H9 (cell line): Measurements from ENCODE around the gene CDKN2C. TPM values are rescaled to one million over a fixed set of nuclear protein-coding genes. Genes with fewer than 3 reads are reported as not detected.

ENCODE experiments used
- DNase-seq: peaks from one replicate; pipeline ENCODE4 v3.0.0-alpha.2; 2017
- H2AFZ ChIP-seq: one replicate; pipeline ENCODE4 v1.6.1; 2013; ENCODE audit warnings: mild to moderate bottlenecking, low read length, control low read depth, moderate library complexity
- H2AK5ac ChIP-seq: 2 replicates; pipeline ENCODE4 v1.6.1; 2013; ENCODE audit warnings: low read length, control low read depth, mixed read lengths; ENCODE audit not compliant: insufficient read length
- H2BK120ac ChIP-seq: one replicate; pipeline ENCODE4 v1.6.1; 2013; ENCODE audit warnings: low read depth, mild to moderate bottlenecking, low read length, control low read depth, inconsistent platforms; ENCODE audit not compliant: poor library complexity, severe bottlenecking
- H2BK12ac ChIP-seq: 2 replicates; pipeline ENCODE4 v1.6.1; 2013; ENCODE audit warnings: low read length, control low read depth, mixed read lengths, low read depth; ENCODE audit not compliant: insufficient read length
- H2BK15ac ChIP-seq: 2 replicates; pipeline ENCODE4 v1.6.1; 2013; ENCODE audit warnings: low read depth, low read length, control low read depth
- H2BK20ac ChIP-seq: one replicate; pipeline ENCODE4 v1.6.1; 2013; ENCODE audit warnings: low read depth, mild to moderate bottlenecking, low read length, control low read depth, inconsistent platforms; ENCODE audit not compliant: poor library complexity, severe bottlenecking
- H2BK5ac ChIP-seq: 2 replicates; pipeline ENCODE4 v1.6.1; 2013; ENCODE audit warnings: low read length, control low read depth, mixed read lengths; ENCODE audit not compliant: insufficient read length
- H3K14ac ChIP-seq: 2 replicates; pipeline ENCODE4 v1.6.1; 2013; ENCODE audit warnings: low read length, control low read depth; ENCODE audit not compliant: insufficient read depth
- H3K18ac ChIP-seq: 2 replicates; pipeline ENCODE4 v1.6.1; 2013; ENCODE audit warnings: low read depth, mild to moderate bottlenecking, mixed read lengths, low read length, control low read depth; ENCODE audit not compliant: insufficient read length
- H3K23ac ChIP-seq: 2 replicates; pipeline ENCODE4 v1.6.1; 2013; ENCODE audit warnings: low read length, control low read depth, mixed read lengths, low read depth; ENCODE audit not compliant: insufficient read length
- H3K23me2 ChIP-seq: 2 replicates; pipeline ENCODE4 v1.6.1; 2013; ENCODE audit warnings: low read depth, mild to moderate bottlenecking, mixed read lengths, low read length, control low read depth; ENCODE audit not compliant: insufficient read length, poor library complexity, severe bottlenecking
- H3K27ac ChIP-seq: 2 replicates; pipeline ENCODE4 v1.5.1; 2013; ENCODE audit warnings: low read length, control low read depth, mixed read lengths, low read depth; ENCODE audit not compliant: insufficient read length
- H3K27me3 ChIP-seq: 2 replicates; pipeline ENCODE4 v1.6.1; 2013; ENCODE audit warnings: low read length, control low read depth, inconsistent platforms; ENCODE audit not compliant: insufficient read depth
- H3K4ac ChIP-seq: 2 replicates; pipeline ENCODE4 v1.6.1; 2013; ENCODE audit warnings: low read depth, mild to moderate bottlenecking, control low read depth, inconsistent platforms, low read length, moderate library complexity
- H3K4me1 ChIP-seq: 2 replicates; pipeline ENCODE4 v1.6.1; 2013; ENCODE audit warnings: low read length, control low read depth, inconsistent platforms; ENCODE audit not compliant: insufficient read depth
- H3K4me2 ChIP-seq: 2 replicates; pipeline ENCODE4 v1.6.1; 2013; ENCODE audit warnings: low read length, control low read depth, mixed read lengths; ENCODE audit not compliant: insufficient read length, insufficient read depth
- H3K56ac ChIP-seq: 2 replicates; pipeline ENCODE4 v1.6.1; 2013; ENCODE audit warnings: low read depth, mild to moderate bottlenecking, mixed read lengths, low read length, control low read depth; ENCODE audit not compliant: insufficient read length
- H3K79me1 ChIP-seq: 2 replicates; pipeline ENCODE4 v1.6.1; 2013; ENCODE audit warnings: low read depth, mild to moderate bottlenecking, moderate library complexity, low read length, control low read depth, inconsistent platforms; ENCODE audit not compliant: insufficient read depth, poor library complexity, severe bottlenecking
- H3K79me2 ChIP-seq: 2 replicates; pipeline ENCODE4 v1.6.1; 2013; ENCODE audit warnings: low read length, control low read depth, inconsistent platforms; ENCODE audit not compliant: insufficient read depth
- H3K9ac ChIP-seq: 2 replicates; pipeline ENCODE4 v1.6.1; 2013; ENCODE audit warnings: low read length, control low read depth, mixed read lengths; ENCODE audit not compliant: insufficient read length; ENCODE audit errors: extremely low read depth
- H3K9me3 ChIP-seq: one replicate; pipeline ENCODE4 v1.6.1; 2013; ENCODE audit warnings: low read depth, low read length, inconsistent platforms; ENCODE audit not compliant: control insufficient read depth
- H3T11ph ChIP-seq: one replicate; pipeline ENCODE4 v1.6.1; 2013; ENCODE audit warnings: mild to moderate bottlenecking, low read length, control low read depth, inconsistent platforms
- H4K20me1 ChIP-seq: one replicate; pipeline ENCODE4 v1.6.1; 2013; ENCODE audit not compliant: control insufficient read depth, insufficient read length, insufficient read depth
- H4K5ac ChIP-seq: 2 replicates; pipeline ENCODE4 v1.6.1; 2013; ENCODE audit warnings: low read depth, mild to moderate bottlenecking, mixed read lengths, low read length, control low read depth; ENCODE audit not compliant: insufficient read length
- H4K8ac ChIP-seq: replicated peaks from 2 replicates; pipeline ENCODE4 v1.6.1; 2013; ENCODE audit warnings: low read length, control low read depth, mixed read lengths, low read depth; ENCODE audit not compliant: insufficient read length
- H4K91ac ChIP-seq: 2 replicates; pipeline ENCODE4 v1.6.1; 2013; ENCODE audit warnings: low read depth, mild to moderate bottlenecking, moderate library complexity, mixed read lengths, low read length, control low read depth; ENCODE audit not compliant: insufficient read length
- H3K27ac Mint-ChIP-seq, 3 experiments: 2 replicates in 2 of 3; 3 replicates in 1 of 3; pipeline ENCODE4 v1.8.0; 2020 to 2021; ENCODE audit warnings: mixed read lengths in 3 of 3, mild to moderate bottlenecking in 1 of 3, moderate library complexity in 1 of 3
- H3K27me3 Mint-ChIP-seq: 2 replicates; pipeline ENCODE4 v1.8.0; 2021; ENCODE audit warnings: low read depth, mild to moderate bottlenecking, moderate library complexity, mixed read lengths
- H3K36me3 Mint-ChIP-seq, 3 experiments: 2 replicates in 2 of 3; 3 replicates in 1 of 3; pipeline ENCODE4 v1.8.0; 2020 to 2021; ENCODE audit warnings: low read depth in 3 of 3, mixed read lengths in 3 of 3; ENCODE audit not compliant: insufficient read depth in 1 of 3
- H3K4me1 Mint-ChIP-seq, 2 experiments: 2 replicates each; pipeline ENCODE4 v1.8.0; 2020; ENCODE audit warnings: mixed read lengths in 2 of 2
- H3K4me3 Mint-ChIP-seq, 2 experiments: 2 replicates in 1 of 2; 3 replicates in 1 of 2; pipeline ENCODE4 v1.8.0; 2020 to 2021; ENCODE audit warnings: mild to moderate bottlenecking in 2 of 2, mixed read lengths in 2 of 2, moderate library complexity in 1 of 2
- H3K9me3 Mint-ChIP-seq, 2 experiments: 2 replicates in 1 of 2; 3 replicates in 1 of 2; pipeline ENCODE4 v1.8.0; 2020; ENCODE audit warnings: mild to moderate bottlenecking in 2 of 2, mixed read lengths in 2 of 2, moderate library complexity in 1 of 2
- WGBS: extraction: QIAGEN DNeasy Blood & Tissue Kit; methylation state at CpG from one replicate; pipeline ENCODE4 v1.1.7; 2013; ENCODE audit warnings: missing lambda C conversion rate, low lambda C conversion rate, mixed read lengths; ENCODE audit not compliant: insufficient read length; ENCODE audit errors: extremely low coverage; 5-methylcytosine and 5-hydroxymethylcytosine counted together
- total RNA-seq: library from RNA; stranded (reverse); gene quantifications from 2 replicates; pipeline ENCODE4 v1.2.1, GENCODE V29; 2021
- TF ChIP-seq, protein P1 (sequence below): fragments of 200-600 bp; sonication (generic); conservative IDR thresholded peaks from 3 replicates; pipeline ENCODE4 v1.8.0; 2021; ENCODE audit warnings: antibody characterized with exemption, mild to moderate bottlenecking

CDKN2C gene
- total RNA-seq, 1 experiment from 2014 or later = not detected

DNA sequence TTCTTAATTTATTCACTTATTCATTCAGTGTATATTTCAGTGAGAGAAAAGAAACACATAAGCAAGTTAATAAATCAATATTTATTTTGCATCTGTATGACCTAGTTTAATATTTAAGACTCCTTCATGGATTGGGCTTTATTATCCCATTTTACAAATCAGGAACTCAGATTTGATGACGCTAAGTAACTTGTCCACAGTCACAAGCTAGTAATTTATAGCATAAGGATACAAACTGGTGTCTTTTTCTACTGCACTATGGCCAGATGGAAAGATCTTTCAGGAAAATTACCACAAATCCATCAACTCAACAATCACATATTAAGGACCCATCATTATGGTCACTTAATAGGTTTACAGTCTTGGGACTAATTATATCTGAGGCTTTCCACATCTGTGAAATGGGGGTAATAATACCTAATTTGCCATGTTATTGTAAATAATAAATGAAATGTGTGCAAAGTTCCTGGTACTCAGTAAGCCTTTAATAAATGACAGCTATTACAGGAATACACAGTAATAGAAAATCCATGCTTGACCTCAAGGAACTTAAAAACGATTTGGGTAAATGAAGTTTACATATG lies 13.3 kb downstream of the CDKN2C start:
- H3K79me1 ChIP-seq = no peaks in the 10 kb centered on the region
- peaks cover 10% of the 10 kb centered on the region; the same call in 1 of the 2 replicates for H3K27me3 ChIP-seq
- no peak overlapping the region for H4K5ac ChIP-seq
- H4K8ac ChIP-seq = no peak overlapping the region
- H3K4me2 ChIP-seq = no peak overlapping the region
- H2BK120ac ChIP-seq = no peak overlapping the region
- no peak overlapping the region for H3K56ac ChIP-seq
- no peaks in the 10 kb centered on the region for H3K9me3 ChIP-seq
- H2AFZ ChIP-seq = no peak overlapping the region
- no peak overlapping the region for H3K18ac ChIP-seq
- H4K91ac ChIP-seq = no peak overlapping the region
- Mint-ChIP-seq H3K27ac (no peak overlapping the region), H3K4me3 (no peak overlapping the region), H3K36me3 (no peaks in the 10 kb centered on the region; a peak in 1 of 7 replicates), H3K9me3 (no peaks in the 10 kb centered on the region; a peak in 1 of 5 replicates), H3K27me3 (peaks cover 81% of the 10 kb centered on the region), H3K4me1 (peaks cover 8 to 9% of the 10 kb centered on the region in 2 experiments)
- H4K20me1 ChIP-seq = no peaks in the 10 kb centered on the region
- TF ChIP-seq, protein P1, sequence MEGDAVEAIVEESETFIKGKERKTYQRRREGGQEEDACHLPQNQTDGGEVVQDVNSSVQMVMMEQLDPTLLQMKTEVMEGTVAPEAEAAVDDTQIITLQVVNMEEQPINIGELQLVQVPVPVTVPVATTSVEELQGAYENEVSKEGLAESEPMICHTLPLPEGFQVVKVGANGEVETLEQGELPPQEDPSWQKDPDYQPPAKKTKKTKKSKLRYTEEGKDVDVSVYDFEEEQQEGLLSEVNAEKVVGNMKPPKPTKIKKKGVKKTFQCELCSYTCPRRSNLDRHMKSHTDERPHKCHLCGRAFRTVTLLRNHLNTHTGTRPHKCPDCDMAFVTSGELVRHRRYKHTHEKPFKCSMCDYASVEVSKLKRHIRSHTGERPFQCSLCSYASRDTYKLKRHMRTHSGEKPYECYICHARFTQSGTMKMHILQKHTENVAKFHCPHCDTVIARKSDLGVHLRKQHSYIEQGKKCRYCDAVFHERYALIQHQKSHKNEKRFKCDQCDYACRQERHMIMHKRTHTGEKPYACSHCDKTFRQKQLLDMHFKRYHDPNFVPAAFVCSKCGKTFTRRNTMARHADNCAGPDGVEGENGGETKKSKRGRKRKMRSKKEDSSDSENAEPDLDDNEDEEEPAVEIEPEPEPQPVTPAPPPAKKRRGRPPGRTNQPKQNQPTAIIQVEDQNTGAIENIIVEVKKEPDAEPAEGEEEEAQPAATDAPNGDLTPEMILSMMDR = no peak
- DNase-seq = no peak
- H2AK5ac ChIP-seq = no peak overlapping the region
- H3K4me1 ChIP-seq = no peaks in the 10 kb centered on the region
- no CpG with 5 or more reads among the region's 2 CpGs for WGBS
- no peaks in the 10 kb centered on the region for H3K79me2 ChIP-seq
- no peak overlapping the region for H2BK12ac ChIP-seq
- H3K27ac ChIP-seq = no peak overlapping the region
- H3K14ac ChIP-seq = no peak overlapping the region
- H3K23me2 ChIP-seq = no peaks in the 10 kb centered on the region
- no peak overlapping the region for H3K4ac ChIP-seq
- H3T11ph ChIP-seq = no peak overlapping the region
- H2BK5ac ChIP-seq = no peak overlapping the region
- no peak overlapping the region for H2BK20ac ChIP-seq
- no peak overlapping the region for H2BK15ac ChIP-seq
- no peak overlapping the region for H3K9ac ChIP-seq
- no peak overlapping the region for H3K23ac ChIP-seq
